D721Med (cell line): ENCODE results near the gene TAS2R42.
A peak's percentile ranks its signal among the peaks of the same experiment; 100 is the strongest.

Experiments used
- DNase-seq: peaks from one replicate; pipeline ENCODE4 v3.0.0; 2011; ENCODE audit warnings: low spot score; ENCODE audit not compliant: insufficient read length
- FAIRE-seq: peaks from 2 replicates; lab custom pipeline; 2011; peaks lifted over from hg19 to GRCh38; lab: Jason Lieb, UNC
- CTCF ChIP-seq: IDR thresholded peaks from 2 replicates; pipeline ENCODE4 v1.5.1; 2012; ENCODE audit warnings: mild to moderate bottlenecking, control low read depth; ENCODE audit not compliant: insufficient read depth; ENCODE audit errors: missing control alignments

The TAS2R42 gene

GRCh38 chr12:11186837-11187236 is at the start of gene TAS2R42:
TAS2R42 (minus strand) TSS chr12:11186937; CDS start chr12:11186937, 0 bp downstream.
- TF ChIP-seq CTCF, result no peak
- DNase-seq (no peak), FAIRE-seq (no peak)

GRCh38 chr12:11233532-11233931 is 46.8 kb upstream of the TAS2R42 start:
- no peak for DNase-seq
- no peak for FAIRE-seq
- TF ChIP-seq CTCF, result no peak

GRCh38 chr12:11228296-11228879 is 41.7 kb upstream of the TAS2R42 start:
- no peak for DNase-seq
- TF ChIP-seq CTCF, result peak; percentile 52
- FAIRE-seq, result no peak

- DNase-seq (no peak), FAIRE-seq (no peak)
- no peak for TF ChIP-seq CTCF
These were observed 40.6 kb upstream of the TAS2R42 start for GRCh38 chr12:11227373-11227772.

GRCh38 chr12:11209113-11209512 is 22.4 kb upstream of the TAS2R42 start:
- TF ChIP-seq CTCF, result no peak
- FAIRE-seq (no peak), DNase-seq (no peak)

- DNase-seq (no peak), FAIRE-seq (no peak)
- no peak for TF ChIP-seq CTCF
These were observed 17.4 kb upstream of the TAS2R42 start for GRCh38 chr12:11204173-11204572.

- FAIRE-seq, result no peak
- TF ChIP-seq CTCF, result no peak
- no peak for DNase-seq
These were observed 16.1 kb upstream of the TAS2R42 start for GRCh38 chr12:11202811-11203210.
